Inflammatory macrophage (primary cell): ENCODE data around the gene CGREF1.
"Not testable (repeated sequence)": the region's sequence is repeated elsewhere in the genome, so short reads cannot be mapped to it uniquely, and the experiment has no call there.

Source experiments
- DNase-seq, 2 donors: peaks; one replicate each; pipeline ENCODE4 v3.0.0-alpha.2; 2020 to 2022

Gene CGREF1

DNA sequence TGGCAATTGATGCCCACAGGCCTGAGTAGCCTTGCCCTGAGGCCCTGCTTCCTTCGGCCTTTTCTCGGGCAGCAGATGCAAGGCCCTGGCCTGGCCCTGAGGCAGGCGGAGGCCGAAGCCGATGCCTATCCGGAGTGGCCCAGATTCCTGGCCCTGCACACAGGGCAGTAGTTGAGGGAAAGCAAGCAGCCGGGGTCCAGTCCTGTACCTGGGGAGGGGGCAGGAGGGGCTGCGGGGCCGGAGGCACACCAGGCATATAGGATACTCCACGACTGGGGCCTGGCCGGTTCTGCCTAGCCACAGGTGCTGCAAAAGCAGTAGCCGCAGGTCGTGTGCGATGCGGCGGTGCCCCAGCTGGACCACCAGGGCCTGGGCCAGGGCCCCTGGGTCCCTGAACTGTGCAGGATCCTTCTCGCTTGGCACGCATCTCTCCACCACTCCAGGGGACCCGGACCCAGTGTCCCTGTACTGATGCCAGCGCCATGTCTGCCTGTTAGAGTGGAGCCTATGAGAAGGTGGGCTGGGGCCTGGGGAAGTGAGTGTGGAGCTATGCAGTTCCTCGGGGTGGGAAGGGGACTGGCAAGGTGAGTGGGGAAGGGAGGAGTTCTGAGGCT, 18.5 kb upstream of the CGREF1 start:
- no peak for DNase-seq

- DNase-seq, result no peak
Measured at GRCh38 chr2:27136751-27137150, 17.8 kb upstream of the CGREF1 start.

GRCh38 chr2:27135478-27135955, 16.6 kb upstream of the CGREF1 start:
- DNase-seq, result peak; percentile 22 to 60

- DNase-seq, result no peak
Measured at GRCh38 chr2:27134781-27135477, 16.0 kb upstream of the CGREF1 start.

DNA sequence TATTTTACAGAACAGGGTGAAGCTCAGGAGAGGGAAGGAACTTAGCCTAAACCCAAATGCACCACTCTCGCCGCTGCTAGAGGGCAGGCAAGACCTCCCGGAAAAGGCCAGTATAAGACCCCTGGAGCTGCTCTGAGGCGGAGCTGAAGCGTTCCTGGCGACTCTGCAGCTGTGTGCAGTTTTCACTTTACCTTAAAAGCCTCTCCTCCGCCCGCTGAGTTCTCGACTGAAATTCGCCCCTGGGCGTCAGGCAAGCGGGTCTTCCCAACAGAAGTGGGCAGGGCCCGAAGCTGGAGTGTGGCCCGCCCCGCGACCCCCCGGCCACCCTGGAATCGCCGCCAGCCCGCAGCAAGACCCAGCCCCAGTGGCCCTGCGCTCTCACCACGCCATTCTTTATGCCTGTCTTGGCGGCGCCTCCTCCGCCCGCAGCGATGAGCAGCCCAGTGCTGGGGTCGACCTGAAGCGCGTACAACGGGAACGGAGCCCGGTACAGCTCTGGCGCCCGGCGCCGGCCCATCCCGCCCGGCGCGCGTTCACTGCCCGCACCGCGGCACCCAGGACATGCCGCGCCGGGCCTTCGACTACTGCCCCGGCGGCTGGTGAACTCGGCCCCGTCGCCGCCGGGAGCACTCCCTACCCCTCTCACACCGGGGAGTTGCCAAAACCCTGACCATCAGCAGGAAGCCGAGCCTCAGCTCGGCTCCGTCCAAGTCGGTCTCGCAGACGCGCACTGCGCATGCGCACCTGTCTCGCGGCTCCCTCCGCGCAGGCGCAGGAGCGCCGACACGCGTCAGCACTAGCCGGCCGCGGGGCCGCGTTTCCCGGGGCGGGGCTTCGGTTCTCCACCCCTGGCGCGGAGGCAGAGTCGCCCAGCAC, 15.2 kb upstream of the CGREF1 start, which contains the start of gene PREB:
Gene PREB, minus strand, starts transcription at position 732 of the 876 bp plus-strand sequence. Its CDS starts 215 bp downstream, at position 517.
- peak; percentile 98 to 99 for DNase-seq

DNA sequence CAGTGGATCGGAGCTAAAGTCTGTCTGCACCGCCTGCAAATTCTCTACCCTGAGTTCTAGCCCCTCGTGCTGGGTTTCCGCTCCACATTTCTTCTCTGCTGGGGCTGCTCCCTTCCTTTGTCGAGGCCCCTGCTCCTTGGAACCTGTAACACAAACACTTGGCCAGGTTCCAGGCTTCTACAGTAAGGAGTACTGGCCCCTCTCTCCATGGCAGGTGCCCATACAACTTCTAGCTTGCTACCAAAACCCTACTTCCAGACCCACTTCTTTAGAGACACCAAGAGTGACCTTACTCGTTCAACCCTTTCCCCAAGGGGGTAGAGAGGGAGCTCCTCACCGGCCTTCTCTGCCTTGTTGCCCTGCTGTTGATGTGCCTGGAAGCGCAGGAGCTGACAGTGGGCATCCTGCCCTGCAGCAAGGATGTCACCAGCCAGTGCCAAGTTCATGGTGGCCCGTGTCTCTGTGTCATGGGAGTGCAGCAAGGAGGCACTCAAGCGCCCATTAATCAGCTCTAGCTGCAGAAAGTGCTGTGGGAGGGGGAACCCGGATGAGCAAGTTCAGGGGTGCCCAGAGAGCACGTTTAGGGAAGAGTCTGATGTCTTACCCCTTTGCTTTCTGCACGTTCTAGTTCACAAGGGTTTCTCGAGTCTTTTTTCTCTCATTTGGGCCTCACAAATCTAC, 14.4 kb upstream of the CGREF1 start:
- peak in 1 of 2 donors; percentile 49 for DNase-seq

DNA sequence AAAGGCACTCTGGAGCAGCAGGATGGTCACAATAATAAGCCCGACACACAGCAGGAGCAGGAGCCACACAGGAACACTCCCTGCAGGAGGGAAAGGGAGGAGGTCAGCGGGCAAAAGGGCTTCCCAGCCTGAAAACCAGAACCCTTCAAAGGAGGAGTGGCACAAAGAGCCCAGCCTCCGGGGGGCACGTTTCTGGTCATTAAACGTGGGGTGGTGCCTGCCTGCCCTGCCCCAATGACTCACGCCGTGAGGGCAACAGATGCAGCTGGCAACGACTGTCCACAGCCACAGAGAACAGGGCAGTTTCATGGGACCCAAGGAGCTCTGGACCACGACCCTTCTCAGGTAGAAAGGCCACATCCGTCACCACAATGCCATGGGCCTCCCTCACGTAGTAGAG, 12.5 kb upstream of the CGREF1 start:
- no peak for DNase-seq

DNA sequence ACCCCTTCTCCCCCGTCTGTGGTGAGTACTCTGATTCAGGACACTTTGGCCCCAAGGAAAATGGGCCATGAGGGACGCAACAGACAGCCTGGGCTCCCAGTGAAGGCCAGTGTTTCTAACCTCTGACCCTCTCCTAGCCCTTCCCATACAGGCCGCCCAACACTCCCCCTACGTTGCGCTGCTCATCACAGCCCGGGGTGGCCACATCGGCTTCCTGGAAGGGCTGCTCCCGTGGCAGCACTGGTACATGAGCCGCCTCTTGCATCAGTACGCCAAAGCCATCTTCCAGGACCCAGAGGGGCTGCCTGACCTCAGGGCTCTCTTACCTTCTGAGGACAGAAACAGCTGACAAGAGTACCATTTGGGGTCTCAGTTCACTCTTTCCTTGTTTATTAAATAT, 11.5 kb upstream of the CGREF1 start:
- DNase-seq, result no peak

- no peak for DNase-seq
Measured at GRCh38 chr2:27128668-27129571, 10.0 kb upstream of the CGREF1 start.

GRCh38 chr2:27127883-27128667, 9.1 kb upstream of the CGREF1 start:
- no peak for DNase-seq

GRCh38 chr2:27126252-27126710, 7.4 kb upstream of the CGREF1 start:
- DNase-seq, result no peak

DNA sequence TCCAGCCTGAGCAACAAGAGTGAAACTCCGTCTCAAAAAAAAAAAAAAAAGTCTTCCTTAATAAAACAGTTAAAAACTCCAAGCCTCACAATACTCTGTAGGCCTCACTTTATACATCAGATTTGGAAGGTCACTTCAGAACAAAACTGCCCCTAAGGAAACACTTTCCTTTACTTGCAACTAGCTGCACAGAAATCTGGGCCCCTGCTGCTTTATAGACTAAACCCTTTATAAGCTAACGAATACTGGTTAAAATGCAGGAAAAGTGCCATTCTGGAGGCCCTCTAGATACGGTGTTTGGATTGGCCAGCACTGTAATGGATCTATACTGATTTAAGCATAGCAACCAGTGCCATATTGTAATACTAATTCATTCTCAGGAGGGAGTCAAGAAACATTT, 6.2 kb upstream of the CGREF1 start:
- no peak for DNase-seq

- peak; percentile 68 to 73 for DNase-seq
Measured at GRCh38 chr2:27123302-27124150, 4.6 kb upstream of the CGREF1 start, which contains the start of gene ABHD1. TSS of gene ABHD1 (plus strand) at chr2:27123815. CDS start at chr2:27123949, 134 bp downstream.

GRCh38 chr2:27122791-27123190, 3.9 kb upstream of the CGREF1 start:
- no peak for DNase-seq

GRCh38 chr2:27121906-27122305, 3.0 kb upstream of the CGREF1 start:
- peak; percentile 13 to 37 for DNase-seq

GRCh38 chr2:27119330-27119670, 372 bp upstream of the CGREF1 start:
- not testable (repeated sequence) for DNase-seq

DNA sequence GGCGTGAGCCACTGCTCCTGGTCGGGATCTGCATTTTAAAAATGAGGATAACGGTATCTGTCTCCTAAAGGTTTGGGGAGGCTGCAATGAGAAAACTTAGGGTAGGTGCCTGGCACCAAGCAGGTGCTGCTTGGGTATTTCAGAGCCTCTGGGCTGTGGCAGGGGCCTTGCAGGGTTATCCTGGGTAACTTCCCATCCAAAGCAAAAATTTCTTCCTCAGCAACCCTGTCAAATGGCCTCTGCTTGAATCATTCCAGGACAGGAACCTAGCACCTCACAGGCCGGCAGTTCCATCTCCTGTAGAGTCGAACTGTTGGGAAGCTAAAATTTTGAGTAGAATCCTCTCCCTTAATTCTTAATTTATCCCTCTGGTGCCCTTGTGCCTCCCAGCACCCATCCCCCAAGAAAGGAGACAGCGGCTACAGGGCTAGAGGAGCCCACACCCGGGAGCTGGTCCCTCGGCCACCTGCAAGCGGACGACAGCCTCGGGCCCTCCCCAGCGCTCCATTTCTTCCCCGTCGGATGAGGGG, 868 bp downstream of the CGREF1 start:
- no peak for DNase-seq

GRCh38 chr2:27115519-27115918, 3.4 kb downstream of the CGREF1 start:
- no peak for DNase-seq

DNA sequence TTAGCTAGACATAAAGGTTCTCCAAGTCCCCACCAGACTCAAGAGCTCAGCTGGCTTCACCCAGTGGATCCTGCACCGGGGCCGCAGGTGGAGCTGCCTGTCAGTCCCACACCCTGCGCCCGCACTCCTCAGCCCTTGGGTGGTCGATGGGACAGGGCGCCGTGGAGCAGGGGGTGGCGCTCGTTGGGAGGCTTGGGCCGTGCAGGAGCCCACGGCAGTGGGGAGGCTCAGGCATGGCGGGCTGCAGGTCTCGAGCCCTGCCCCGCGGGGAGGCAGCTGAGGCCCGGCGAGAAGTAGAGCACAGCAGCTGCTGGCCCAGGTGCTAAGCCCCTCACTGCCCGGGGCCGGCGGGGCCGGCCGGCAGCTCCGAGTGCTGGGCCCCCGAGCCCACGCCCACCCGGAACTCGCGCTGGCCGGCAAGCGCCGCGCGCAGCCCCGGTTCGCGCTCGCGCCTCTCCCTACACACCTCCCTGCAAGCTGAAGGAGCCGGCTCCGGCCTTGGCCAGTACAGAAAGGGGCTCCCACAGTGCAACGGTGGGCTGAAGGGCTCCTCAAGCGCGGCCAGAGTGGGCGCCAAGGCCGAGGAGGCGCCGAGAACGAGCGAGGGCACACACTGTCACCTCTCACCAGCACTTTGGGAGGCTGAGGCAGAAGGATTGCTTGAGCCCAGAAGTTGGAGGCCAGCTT, 7.4 kb downstream of the CGREF1 start:
- DNase-seq, result not testable (repeated sequence)
